ENCODE measurements around the gene RIMS1.

Gene RIMS1

DNA sequence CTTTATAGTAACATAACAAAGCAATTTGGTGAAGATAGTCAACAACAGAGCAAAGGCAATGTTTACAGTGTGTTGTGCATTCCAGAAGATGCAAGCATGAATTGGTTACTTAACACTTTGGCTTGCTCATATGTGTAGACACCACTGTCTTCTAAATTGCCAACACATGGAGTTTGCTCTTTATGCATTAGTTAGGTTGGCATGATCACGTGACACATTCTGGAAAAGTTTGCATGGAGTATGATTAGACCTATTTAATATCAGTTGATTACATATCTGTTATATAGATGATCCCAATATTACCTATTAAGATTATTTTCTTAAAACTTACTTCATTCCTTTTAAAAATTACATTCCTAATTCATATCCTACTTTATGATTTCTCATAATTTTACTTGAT lies 197.6 kb downstream of the RIMS1 start:
- TF ChIP-seq, protein P1, sequence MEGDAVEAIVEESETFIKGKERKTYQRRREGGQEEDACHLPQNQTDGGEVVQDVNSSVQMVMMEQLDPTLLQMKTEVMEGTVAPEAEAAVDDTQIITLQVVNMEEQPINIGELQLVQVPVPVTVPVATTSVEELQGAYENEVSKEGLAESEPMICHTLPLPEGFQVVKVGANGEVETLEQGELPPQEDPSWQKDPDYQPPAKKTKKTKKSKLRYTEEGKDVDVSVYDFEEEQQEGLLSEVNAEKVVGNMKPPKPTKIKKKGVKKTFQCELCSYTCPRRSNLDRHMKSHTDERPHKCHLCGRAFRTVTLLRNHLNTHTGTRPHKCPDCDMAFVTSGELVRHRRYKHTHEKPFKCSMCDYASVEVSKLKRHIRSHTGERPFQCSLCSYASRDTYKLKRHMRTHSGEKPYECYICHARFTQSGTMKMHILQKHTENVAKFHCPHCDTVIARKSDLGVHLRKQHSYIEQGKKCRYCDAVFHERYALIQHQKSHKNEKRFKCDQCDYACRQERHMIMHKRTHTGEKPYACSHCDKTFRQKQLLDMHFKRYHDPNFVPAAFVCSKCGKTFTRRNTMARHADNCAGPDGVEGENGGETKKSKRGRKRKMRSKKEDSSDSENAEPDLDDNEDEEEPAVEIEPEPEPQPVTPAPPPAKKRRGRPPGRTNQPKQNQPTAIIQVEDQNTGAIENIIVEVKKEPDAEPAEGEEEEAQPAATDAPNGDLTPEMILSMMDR (conservative IDR thresholded peaks at IDR 0.05; ENCODE audit: low read length) = no peak
- H3K4me3 ChIP-seq (ENCODE audit: low read length) = no peak overlapping the region
- DNase-seq (ENCODE audit: low read depth) = peak; percentile 56

DNA sequence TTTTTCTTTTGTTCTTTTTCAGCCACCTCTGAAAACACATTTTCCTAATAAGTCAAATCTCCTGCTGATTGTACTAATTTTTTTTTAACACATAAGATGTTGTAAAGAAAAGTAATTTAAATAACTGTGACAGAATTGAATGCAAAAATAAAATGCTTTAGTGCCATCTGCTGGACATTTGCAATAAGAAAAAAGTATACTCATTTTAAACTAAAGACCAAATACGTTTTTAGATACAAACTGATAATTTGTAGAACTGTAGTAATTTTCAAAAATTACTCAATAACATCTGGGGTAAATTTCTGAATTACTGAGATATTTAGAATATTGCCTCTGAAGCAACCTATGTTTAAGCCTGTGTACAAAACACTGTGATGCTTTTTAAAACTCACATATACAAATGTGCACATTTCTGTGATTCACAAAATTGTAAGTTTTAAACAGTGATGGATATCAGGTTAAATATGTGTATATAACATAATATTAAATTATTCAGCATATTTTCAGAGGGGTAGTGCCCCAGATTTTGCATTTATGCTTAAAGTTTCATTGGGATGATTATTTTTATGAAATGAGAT lies 198.7 kb downstream of the RIMS1 start:
- H3K4me3 ChIP-seq (ENCODE audit: low read length) = no peak overlapping the region
- TF ChIP-seq, protein P1 (conservative IDR thresholded peaks at IDR 0.05; ENCODE audit: low read length) = peak; percentile 53
- DNase-seq (ENCODE audit: low read depth) = peak; percentile 34

DNA sequence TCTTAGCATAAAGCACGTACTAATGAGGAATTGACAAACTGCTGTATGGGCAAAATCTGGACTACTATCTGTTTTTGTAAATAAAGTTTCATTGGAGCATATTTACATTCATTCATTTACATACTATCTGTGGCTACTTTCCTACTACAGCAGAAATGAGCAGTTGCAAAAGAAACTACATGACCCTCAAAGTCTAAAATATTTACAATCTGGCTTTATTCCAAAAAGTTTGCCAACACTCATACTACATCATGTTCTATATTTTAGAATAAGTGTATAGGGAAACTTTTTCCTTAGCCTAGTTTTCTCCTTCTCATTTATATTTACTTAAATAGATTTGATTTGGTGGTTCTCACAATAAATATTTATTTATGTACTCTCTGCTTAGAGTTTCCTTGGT lies 208.2 kb downstream of the RIMS1 start:
- no peak for DNase-seq (ENCODE audit: low read depth)
- TF ChIP-seq, protein P1 (conservative IDR thresholded peaks at IDR 0.05; ENCODE audit: low read length) = no peak
- no peak overlapping the region for H3K4me3 ChIP-seq (ENCODE audit: low read length)

DNA sequence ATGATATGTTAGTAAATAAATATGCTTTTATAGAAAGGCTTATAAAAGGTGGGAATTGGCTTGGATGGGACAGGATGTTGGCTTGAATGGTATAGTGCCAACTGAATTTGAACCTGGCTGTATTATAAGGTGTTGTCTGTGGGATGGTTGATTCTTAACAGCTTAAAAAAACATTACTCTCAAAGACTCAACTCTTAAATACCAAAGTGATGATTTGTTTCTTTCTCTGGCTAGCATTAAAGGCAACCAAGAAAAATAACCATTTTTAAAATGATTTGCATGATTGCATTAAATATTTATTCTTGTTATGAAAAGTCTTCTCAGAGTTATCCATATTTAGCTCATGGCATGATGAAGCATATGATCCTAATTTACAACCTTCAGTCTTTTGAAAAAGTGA lies 216.2 kb downstream of the RIMS1 start:
- DNase-seq (ENCODE audit: low read depth) = no peak
- H3K4me3 ChIP-seq (ENCODE audit: low read length) = no peak overlapping the region
- TF ChIP-seq, protein P1 (conservative IDR thresholded peaks at IDR 0.05; ENCODE audit: low read length) = no peak

- no peak overlapping the region for H3K4me3 ChIP-seq (ENCODE audit: low read length)
- TF ChIP-seq, protein P1 (conservative IDR thresholded peaks at IDR 0.05; ENCODE audit: low read length) = no peak
- no peak for DNase-seq (ENCODE audit: low read depth)
Measured at GRCh38 chr6:72111611-72112010, 225.3 kb downstream of the RIMS1 start.

GRCh38 chr6:72130327-72130726 lies 244.0 kb downstream of the RIMS1 start:
- DNase-seq (ENCODE audit: low read depth) = no peak
- H3K4me3 ChIP-seq (ENCODE audit: low read length) = no peak overlapping the region
- TF ChIP-seq, protein P1 (conservative IDR thresholded peaks at IDR 0.05; ENCODE audit: low read length) = no peak

- TF ChIP-seq, protein P1 (conservative IDR thresholded peaks at IDR 0.05; ENCODE audit: low read length) = no peak
- no peak overlapping the region for H3K4me3 ChIP-seq (ENCODE audit: low read length)
- no peak for DNase-seq (ENCODE audit: low read depth)
Measured at GRCh38 chr6:72132427-72132826, 246.1 kb downstream of the RIMS1 start.

Measured in AG10803 (cell line).